ENCODE measurements around the gene ZKSCAN3.
A peak's percentile ranks its signal among the peaks of the same experiment; 100 is the strongest.
"Not testable (repeated sequence)": the region's sequence is repeated elsewhere in the genome, so short reads cannot be mapped to it uniquely, and the experiment has no call there.

The ZKSCAN3 gene

DNA sequence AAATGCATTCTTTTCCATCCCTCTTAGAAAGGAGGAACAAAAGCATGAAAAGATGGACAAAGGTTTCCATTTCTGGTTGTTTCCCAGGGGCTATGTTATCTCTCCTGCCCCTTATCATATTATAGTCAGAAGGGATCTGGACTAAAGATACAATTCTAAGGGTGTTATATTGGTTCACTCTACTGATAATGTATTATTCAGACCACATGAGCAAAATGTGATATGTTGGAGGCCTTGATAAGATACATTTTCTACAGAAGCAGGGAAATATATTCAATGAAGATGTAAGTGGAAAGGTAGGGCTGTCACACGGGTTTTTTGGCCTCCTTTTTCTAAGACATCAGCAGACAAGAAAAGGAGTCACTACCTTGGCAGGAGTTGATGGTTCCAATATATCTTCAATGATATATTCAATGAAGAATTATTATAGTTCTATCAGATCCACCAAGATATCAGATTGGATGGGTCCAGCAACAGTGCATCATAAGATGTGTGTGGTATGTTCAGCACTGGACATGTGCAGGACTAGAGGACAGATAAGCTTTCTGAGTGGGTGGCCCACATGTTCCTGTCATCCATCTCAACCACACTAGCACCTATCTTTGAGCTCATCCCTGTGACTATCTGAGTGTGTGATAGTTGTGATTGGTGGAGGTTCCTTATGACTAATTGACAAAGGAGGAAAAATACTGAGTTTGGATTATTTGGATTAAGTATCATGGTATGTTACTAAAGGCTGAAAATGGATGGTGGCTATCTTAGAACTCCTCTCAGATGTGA is 5.7 kb upstream of the ZKSCAN3 start:
- DNase-seq, result no peak

DNA sequence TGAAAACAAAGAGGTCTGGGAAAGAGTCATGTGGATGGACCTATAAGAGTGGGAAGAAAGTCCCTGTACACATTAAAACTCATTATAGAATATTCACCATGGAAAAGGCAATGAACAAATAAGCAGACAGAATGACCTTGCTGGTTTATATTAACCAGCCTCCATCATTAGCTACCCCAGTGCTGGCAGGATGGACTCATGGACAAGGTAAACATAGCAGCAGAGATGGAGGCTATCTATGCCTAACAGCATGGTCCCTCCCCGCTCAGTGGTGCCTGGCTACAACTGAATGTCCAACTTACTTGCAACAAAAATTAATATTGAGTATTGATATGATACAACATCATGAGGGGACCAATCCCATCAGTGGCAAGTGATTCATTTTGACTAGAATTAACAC is 4.5 kb upstream of the ZKSCAN3 start:
- no peak for DNase-seq

DNA sequence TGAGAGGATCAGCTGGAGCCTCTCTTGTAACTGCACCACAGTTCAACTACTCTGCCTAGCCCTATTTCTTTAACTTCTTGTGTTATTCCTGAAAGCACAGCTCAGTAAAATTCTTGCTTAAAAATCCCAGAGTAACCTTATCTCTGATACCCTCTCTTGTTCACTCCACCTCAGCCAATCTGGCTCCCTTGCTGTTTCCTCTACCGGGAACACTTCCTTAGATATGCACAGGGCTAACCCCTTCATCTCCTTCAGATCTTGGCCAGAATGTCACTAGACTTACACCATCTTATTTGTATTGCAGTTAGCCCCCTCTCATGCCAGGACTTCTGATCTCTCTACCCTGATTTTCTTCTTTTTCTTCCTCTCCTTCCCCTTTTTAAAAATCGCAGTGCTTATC is 2.6 kb upstream of the ZKSCAN3 start:
- DNase-seq, result no peak

DNA sequence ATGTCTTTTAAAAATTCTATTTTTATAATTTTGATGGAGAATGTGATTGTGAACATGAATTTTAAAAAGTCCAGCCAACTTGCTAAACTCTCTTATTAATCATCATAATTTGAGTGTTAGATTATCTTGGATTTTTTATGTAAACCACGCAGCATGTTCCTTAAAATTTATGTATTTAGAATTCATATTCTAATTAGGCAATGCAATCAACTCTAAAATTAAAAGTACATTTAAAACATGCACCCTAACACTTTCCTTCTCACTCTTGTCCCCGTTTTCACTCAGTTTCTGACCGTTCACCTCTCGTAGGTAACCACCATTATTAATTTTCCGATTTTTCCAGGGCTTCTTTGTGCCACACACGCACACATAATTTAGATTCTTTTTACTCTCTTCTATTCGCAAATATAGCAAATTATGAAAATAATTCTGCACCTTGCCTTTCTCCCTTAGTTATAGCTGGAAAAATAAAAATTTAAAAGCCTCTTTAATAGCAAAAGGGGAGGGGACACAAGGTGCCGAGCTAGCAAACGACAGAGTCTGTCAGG is 329 bp upstream of the ZKSCAN3 start:
- DNase-seq, result no peak

DNA sequence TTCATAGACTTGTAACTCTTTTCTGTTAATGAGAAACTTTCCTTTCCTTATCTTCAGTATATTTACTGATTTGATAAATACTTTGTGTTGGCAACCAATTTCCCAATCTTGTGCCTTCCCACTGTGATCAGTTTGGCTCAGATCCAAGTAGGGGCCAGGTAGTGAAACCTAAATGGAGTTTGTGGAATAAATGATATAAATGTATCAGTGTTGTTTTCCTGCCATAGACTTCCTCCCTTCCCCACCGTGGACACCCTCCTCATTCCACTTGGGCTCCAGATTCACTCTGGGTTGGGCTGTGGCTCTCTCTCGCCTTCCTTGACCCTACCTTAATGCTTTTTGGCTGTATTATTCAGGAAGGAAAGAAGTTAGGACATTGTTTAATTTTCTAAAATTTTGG is 1.3 kb downstream of the ZKSCAN3 start:
- peak in 1 of 2 experiments; percentile 8 for DNase-seq

DNA sequence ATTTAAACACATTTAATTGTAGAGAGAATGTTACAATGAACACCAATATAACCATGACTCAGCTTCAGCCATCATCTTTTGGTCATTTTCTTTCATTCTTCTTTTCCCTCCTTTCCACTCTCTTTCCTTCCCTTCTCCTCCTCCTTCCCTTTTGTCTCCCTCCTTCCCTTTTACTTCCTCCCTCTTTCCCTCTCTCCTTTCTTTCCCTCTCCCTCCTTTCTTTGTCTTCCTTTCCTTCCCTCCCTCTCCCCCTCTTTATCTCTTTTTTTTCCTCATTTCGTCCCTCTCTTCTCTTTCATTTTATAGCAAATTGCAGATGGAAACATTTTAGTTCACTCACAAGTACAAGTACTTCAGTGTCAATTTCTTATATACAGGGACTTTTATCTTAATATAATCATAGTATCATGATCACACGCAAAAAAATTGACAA is 1.8 kb downstream of the ZKSCAN3 start:
- no peak for DNase-seq

DNA sequence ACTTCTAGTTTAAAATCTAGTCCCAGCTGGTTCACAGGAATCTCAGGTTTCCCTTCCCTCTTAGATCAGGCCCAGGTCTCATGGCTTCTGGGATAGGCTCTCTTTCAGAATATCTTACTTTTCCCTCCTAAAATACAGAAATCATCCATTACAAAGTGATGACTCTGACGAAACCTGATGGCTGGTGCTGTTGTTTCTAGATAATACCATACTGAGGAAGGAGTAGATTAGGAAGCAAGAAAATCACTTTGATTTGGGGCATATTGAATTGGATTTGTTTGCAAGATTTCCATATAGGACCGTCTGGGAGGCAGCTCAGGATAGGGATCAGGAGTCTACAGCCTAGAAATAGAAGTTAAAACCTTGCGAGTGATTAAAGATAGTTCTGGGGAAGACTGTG is 3.6 kb downstream of the ZKSCAN3 start:
- DNase-seq, result no peak

DNA sequence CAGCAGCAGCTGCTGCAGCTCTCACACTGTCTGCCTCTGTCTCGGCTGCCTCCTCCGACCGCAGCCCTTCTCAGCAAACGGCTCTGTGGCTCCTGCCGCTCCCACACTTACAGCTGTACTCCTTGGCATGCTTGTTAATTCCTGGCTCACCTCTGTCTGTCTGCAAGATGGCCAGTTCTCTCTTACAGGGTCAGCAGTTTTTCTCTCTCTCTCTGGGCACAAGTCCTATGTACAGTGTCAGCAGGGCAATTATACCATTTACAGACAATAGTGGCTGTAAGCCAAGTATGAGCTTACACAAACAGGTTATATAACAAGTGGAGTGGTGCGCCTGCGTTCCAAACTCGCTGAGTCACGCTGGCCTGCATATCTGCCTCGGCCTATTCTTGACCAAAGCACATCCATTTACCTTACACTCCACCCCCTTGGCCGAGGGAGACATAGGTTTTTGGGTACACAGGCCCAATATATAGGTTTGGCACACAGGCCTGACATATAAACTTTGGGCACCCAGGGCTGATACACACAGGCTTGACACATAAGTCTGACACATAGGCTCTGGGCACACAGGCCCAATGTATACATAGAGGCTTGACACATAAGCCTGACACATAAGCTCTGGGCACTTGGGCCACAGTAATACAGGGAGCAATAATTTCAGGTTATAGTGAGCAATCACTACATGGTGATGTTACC is 4.4 kb downstream of the ZKSCAN3 start:
- peak; percentile 85 to 89 for DNase-seq

DNA sequence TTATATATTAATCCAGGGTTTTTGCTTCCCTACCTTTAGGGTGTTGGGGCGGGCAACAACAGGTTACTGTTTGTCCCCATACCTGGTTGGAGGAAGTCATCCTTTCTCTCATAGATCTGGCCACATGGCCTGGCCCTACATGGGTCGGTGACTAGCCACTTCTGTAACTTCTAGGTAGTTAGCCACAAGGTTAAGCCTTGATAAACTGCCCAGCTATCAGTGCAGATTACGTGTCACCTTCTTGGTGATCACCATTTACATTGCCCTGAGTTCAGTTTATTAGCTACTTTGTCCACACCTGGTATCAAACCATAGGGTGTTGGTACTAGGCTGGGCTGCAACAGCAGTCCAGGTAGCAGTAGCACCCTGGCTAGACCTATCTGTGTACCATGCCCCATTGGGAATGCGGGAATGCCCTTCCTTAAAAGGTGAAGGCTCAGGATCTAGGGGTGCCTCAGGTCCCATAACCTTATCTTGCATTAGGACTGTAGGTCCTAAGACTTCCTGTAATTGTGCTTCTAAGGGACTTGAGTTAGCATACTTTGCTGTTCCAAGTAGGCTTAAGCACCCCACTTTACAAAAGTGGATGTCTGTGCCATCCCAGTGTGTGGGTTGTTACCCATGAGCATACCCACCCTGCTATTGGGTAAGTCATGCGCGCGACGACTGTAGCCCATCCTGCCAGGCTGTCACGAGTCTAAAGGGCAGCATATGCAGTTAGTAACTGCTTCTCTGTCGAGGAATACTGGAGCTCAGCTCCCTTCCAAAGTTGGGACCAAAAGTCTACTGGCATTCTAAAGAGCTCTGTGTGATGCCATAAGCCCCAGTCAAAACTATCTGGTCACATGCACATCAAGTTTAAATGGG is 5.2 kb downstream of the ZKSCAN3 start:
- peak in 1 of 2 experiments; percentile 5 for DNase-seq

DNA sequence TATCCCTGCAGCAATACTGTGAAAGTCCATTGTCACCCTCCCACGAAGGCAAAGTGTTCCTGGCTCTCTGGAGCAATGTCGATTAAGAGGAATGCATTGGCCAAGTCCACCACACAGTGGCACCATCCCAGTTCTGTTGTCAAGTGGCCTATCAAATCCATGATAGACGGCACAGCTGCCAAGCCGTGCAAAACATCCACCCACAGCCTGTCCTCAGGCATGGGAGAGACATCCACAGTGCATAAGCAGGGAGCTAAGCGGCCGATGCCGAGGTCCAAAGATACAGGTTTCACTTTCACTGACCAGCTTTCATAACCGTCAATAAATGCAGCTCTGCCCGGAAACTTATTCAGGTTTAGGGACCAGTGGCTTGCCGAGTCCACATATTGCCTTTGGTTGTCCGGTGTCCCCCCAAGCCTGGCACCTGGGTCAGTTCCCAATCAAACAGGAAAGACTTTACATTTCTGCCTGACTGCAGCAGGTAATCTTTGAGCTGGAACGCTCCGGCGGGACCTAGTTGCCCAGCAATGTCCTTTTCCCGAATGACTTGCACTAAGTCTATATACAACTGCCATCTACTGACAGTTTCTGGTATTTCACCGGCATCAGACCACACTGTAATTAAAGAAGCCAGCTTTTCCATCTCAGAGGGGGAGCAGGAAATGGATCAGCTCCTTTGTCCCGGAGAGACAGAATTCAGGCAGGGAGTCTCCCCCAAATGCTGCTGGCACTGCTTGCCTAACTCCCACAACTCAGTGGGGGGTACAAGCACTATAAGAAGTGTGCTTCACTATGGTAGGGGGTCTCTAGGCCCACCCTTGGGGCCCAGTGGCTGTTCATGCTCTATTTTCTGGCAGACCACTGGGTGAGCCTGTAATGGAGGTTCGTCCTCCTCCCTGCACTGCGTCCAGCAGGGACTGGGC is 6.3 kb downstream of the ZKSCAN3 start:
- DNase-seq, result peak; percentile 84 to 88

DNA sequence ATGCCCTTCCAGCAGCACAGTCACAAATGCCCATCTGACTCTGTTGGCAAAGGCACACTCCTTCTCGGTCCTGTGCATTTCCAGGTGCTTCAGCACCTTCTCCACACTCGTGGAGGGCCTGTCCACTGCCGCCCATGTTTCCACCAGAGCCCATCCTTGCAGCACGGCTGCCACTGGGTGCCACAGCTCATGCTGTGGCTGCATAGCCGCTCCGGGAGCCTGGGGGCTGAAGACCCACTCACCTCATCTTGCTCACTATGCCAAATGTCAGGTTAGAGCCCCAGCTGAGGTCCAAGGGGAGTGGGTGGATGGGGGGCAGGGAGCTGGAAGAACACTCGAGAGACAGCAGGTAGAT is 6.9 kb downstream of the ZKSCAN3 start:
- peak in 1 of 2 experiments; percentile 28 for DNase-seq

DNA sequence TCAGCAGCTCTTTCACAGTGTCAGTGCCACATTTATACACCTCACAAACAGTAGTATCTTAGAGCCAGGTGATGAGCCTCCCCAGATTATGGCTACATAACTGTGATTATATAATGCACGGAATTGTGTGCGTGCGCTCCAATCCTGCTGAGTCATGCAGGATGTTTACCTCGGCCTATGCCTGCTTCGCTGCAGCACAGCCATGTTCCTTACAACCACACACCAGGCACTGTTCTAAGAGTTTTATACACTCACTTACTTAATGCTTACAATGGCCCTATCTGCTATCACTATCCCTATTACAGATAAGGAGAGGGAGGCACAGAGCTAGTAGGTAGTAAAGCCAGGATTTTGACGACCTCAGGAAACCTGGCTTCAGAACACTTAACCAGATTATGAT is 7.3 kb downstream of the ZKSCAN3 start:
- peak; percentile 30 to 55 for DNase-seq

DNA sequence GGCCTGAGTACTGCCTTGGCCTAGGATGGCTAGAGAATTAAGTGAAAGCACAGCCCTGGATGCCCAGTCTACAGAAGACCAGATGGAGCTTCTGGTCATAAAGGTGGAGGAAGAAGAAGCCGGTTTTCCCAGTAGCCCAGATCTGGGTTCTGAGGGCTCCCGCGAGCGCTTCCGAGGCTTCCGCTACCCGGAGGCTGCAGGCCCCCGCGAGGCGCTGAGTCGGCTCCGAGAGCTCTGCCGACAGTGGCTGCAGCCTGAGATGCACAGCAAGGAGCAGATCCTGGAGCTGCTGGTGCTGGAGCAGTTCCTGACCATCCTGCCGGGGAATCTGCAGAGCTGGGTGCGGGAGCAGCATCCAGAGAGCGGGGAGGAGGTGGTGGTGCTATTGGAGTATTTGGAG is 9.8 kb downstream of the ZKSCAN3 start:
- not testable (repeated sequence) for DNase-seq

DNA sequence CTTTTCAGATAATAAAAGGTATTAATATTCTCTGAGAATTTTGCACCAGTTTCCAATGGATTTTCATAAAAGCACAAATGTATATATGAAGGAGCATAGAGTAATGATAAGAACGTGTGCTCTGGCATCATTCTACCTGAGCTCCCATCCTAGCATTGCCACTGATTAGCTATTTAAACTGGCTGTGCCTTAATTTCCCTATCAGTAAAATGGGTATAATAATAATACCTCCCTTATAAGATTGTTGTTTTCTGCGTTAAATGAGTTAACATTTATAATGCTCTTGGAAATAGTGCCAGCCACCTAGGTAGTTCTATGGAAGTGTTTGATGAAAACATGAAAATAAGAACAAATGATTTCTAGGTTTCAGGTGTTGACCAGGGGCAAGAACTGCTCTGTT is 11.2 kb downstream of the ZKSCAN3 start:
- DNase-seq, result no peak

DNA sequence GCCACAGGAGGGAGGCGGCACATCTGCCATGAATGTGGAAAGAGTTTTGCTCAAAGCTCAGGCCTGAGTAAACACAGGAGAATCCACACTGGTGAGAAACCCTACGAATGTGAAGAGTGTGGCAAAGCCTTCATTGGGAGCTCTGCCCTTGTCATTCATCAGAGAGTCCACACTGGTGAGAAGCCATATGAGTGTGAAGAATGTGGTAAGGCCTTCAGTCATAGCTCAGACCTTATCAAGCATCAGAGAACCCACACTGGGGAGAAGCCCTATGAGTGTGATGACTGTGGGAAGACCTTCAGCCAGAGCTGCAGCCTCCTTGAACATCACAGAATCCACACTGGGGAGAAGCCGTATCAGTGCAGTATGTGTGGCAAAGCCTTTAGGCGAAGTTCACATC is 15.8 kb downstream of the ZKSCAN3 start:
- not testable (repeated sequence) for DNase-seq

DNA sequence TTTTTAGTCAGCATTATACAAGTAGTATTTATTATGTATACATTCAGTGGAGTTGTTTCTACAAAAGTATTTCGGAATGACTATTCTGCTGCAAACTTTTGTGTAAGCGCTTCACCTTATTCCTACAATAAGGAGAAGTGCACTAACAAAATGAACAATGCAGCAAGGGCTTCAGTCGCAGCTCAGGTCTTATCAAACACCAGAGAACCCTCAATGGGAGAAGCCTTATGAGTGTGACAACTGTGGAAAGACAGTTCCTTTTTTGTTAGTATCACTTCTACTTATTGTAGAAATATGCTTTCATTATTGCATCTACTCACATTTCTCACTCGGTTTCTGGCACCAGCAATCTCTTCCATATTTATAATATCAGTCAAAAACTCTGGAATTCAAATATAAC is 18.8 kb downstream of the ZKSCAN3 start:
- DNase-seq, result no peak

DNA sequence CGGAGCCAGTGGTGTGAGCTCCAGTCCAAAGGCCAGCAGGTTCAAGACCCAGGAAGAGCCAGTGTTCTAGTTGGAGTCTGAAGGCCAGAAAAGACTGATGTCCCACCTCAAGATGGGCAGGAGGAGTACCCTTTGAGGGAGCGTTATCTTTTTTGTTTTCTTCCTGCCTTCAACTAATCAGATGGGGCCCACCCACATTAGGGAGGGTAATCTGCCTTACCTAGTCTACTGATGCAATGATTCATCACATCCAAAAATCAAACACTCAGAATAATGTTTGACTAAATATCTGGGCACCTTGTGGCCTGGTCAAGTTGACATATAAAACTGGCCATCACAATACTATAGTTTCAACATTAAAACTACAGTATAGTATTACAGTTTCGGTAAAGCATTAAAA is 19.7 kb downstream of the ZKSCAN3 start:
- DNase-seq, result no peak

DNA sequence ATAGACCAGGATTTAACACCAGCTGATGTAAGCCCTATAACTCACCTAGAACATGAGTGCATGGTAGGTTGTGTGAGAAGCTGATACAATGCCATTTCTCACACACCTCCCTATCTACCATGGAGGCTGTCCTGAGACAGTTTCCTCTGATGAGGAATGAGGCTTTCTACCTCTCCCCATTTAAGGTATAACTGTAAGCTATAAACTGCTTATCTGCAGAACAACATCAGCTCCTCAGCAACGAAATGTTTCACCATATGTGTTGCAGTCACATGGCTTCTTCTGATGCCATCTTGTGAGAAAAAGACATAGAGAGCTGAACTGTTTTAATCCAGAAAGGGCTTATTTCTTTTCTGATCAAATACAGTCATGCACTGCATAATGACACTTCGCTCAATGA is 20.7 kb downstream of the ZKSCAN3 start:
- DNase-seq, result no peak

DNA sequence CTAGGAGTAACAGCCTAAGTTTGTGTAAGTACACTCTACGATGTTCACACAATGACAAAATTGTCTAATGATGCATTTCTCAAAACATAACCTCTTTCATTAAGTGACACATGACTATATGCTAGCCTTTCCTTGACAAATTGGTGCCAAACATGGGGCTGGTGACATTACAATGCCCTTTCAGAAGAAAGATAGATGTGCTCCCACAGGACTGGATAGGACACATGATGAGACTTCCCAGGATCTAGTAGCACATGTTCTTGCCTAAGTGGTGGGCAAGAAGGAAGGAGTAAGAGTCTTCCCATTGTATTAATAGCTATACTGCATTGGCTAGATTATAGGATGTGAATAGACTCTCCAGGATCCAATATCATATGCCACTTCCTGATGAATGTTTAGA is 21.5 kb downstream of the ZKSCAN3 start:
- DNase-seq, result no peak

DNA sequence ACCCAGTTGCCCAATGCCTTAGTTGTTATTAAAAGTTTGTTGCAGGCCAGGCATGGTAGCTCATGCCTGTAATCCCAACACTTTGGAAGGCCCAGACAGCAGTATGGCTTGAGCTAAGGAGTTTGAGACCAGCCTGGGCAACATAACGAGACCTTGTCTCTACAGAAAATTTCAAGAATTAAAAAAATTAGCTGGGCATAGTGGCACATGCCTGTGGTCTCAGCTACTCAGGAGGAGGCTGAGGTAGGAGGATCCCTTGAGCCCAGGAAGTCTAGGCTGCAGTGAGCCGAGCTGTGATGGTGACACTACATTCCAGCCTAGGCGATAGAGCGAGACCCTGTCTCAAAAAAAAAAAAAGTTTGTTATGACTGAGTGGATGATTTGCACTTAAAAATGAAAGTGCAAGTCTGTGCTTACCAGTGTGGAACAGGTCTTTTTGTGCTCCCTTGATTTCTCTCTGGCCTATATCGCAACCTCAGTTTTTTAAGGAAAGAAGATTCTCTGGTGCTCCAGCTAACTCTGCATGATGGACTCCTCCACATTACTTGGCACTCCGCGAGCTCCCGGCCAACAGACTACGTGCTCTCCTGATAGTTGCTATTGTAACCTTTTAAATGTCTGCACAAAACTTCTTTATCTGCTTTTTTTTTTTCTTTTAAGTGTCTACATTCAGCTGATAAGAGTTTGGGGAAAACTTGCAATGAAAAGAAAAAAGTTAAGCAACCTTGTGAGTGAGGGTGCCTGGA is 22.1 kb downstream of the ZKSCAN3 start:
- DNase-seq, result no peak

DNA sequence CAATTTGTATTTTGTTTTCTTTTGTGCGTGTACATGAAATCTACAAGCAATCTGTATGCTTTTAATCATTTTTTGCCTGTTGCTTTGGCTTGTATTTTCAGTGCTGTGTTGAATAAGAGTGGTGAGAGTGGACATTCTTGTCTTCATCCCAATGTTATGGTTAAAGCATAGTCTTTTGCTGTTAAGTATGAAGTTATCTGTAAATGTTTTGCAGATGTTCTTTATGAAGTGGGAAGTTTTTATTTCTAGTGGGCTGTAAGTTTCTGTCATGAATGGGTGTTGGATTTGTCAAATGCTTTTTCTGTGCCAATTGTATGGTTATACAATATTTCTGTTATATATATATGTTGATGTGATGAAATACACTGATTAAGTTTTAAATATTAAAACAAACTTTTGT is 24.2 kb downstream of the ZKSCAN3 start:
- DNase-seq, result no peak

Measured in SHP77 (cell line).